Right atrium auricular region (tissue), 2 donors: Measurements from ENCODE around the gene NINL. TPM values are rescaled to one million over a fixed set of nuclear protein-coding genes. Genes with fewer than 3 reads are reported as not detected.
"Not testable (repeated sequence)": the region's sequence is repeated elsewhere in the genome, so short reads cannot be mapped to it uniquely, and the experiment has no call there.

Source experiments
- DNase-seq: peaks from one replicate; pipeline ENCODE4 v3.0.0-alpha.2; 2019; ENCODE audit warnings: low spot score
- H3K27ac ChIP-seq, 2 donors: fragments of 200-600 bp; sonication (generic); 1 replicate in 1 of 2; 2 replicates in 1 of 2; pipeline ENCODE4 v1.5.1; 2016 to 2019
- H3K27me3 ChIP-seq, 2 donors: fragments of 200-600 bp; sonication (generic); one replicate each; pipeline versions ENCODE4 v1.5.1 to v1.6.0; 2017 to 2019
- H3K36me3 ChIP-seq: fragments of 200-600 bp; sonication (generic); one replicate; pipeline ENCODE4 v1.5.1; 2016
- H3K4me1 ChIP-seq, 2 donors: fragments of 200-600 bp; sonication (generic); one replicate each; pipeline versions ENCODE4 v1.5.1 to v1.6.0; 2017 to 2019
- H3K4me3 ChIP-seq, 2 donors: fragments of 200-600 bp; sonication (generic); 1 replicate in 1 of 2; 2 replicates in 1 of 2; pipeline ENCODE4 v1.5.1; 2017 to 2019; ENCODE audit warnings: mild to moderate bottlenecking in 1 of 2, moderate library complexity in 1 of 2
- H3K9me3 ChIP-seq, 2 donors: fragments of 200-600 bp; sonication (generic); one replicate each; pipeline ENCODE4 v1.5.1; 2019
- CTCF ChIP-seq, 2 donors: fragments of 200-600 bp; sonication (generic); IDR thresholded peaks; one replicate each; pipeline ENCODE4 v1.5.1; 2019; ENCODE audit warnings: antibody characterized with exemption in 2 of 2
- total RNA-seq, 2 donors: library from RNA; depleted of rRNA; stranded (reverse); fragments of >200 nt; gene quantifications; one replicate each; pipeline ENCODE4 v1.1.0, GENCODE V29; 2016

Gene NINL
- 1 to 10 TPM; 3.7 to 4.8 TPM for total RNA-seq

GRCh38 chr20:25584905-25585704 is at the start of gene NINL:
Gene NINL (minus strand): TSS chr20:25585531. CDS start chr20:25526587, 58,944 bp downstream.
- no peak for DNase-seq
- Histone ChIP-seq H3K27ac (peak within 1 kb of the TSS; percentile 50 to 66), H3K27me3 (no peaks in the 10 kb centered on the region), H3K4me3 (peak within 1 kb of the TSS; percentile 63 to 82), H3K36me3 (no peaks in the 10 kb centered on the region), H3K9me3 (no peaks in the 10 kb centered on the region), H3K4me1 (peaks cover 0 to 10% of the 10 kb centered on the region in 2 donors)
- no peak for TF ChIP-seq CTCF (IDR thresholded peaks at IDR 0.05)

GRCh38 chr20:25632940-25633790 is 47.8 kb upstream of the NINL start:
- Histone ChIP-seq H3K4me1 (no peaks in the 10 kb centered on the region), H3K27ac (no peak overlapping the region), H3K36me3 (peaks cover 4% of the 10 kb centered on the region), H3K9me3 (no peaks in the 10 kb centered on the region), H3K4me3 (no peak overlapping the region), H3K27me3 (no peaks in the 10 kb centered on the region)
- no peak for DNase-seq
- no peak for TF ChIP-seq CTCF (IDR thresholded peaks at IDR 0.05)

GRCh38 chr20:25630615-25631014 is 45.3 kb upstream of the NINL start:
- not testable (repeated sequence) for H3K27me3 ChIP-seq, H3K27ac ChIP-seq, H3K4me1 ChIP-seq, H3K9me3 ChIP-seq, H3K4me3 ChIP-seq, DNase-seq, H3K36me3 ChIP-seq

- TF ChIP-seq CTCF (IDR thresholded peaks at IDR 0.05): no peak
- no peak for DNase-seq
- H3K4me3 ChIP-seq: no peak overlapping the region
- H3K9me3 ChIP-seq: no peaks in the 10 kb centered on the region
- H3K36me3 ChIP-seq: peaks cover 4% of the 10 kb centered on the region
- H3K27me3 ChIP-seq: no peaks in the 10 kb centered on the region
- H3K4me1 ChIP-seq: peaks cover 0 to 1% of the 10 kb centered on the region in 2 donors
- no peak overlapping the region for H3K27ac ChIP-seq
These were observed 44.6 kb upstream of the NINL start for GRCh38 chr20:25629816-25630499.

GRCh38 chr20:25626779-25627178 is 41.4 kb upstream of the NINL start:
- Histone ChIP-seq H3K9me3 (no peaks in the 10 kb centered on the region), H3K27me3 (no peaks in the 10 kb centered on the region), H3K4me1 (peaks cover 0 to 23% of the 10 kb centered on the region in 2 donors), H3K36me3 (no peaks in the 10 kb centered on the region), H3K4me3 (no peak overlapping the region), H3K27ac (no peak overlapping the region)
- no peak for TF ChIP-seq CTCF (IDR thresholded peaks at IDR 0.05)
- no peak for DNase-seq
